ENCODE results near the gene TP53TG5.

TP53TG5 gene

GRCh38 chr20:45337367-45338120 is 40.6 kb downstream of the TP53TG5 start (continued):
- TF ChIP-seq POU6F1 (CRISPR knock-in tag; IDR thresholded peaks at IDR 0.05; ENCODE audit: borderline replicate concordance, low read depth) (no peak), PPARA (CRISPR knock-in tag; IDR thresholded peaks at IDR 0.05; ENCODE audit: borderline replicate concordance) (no peak), ARNTL (CRISPR knock-in tag; IDR thresholded peaks at IDR 0.05; ENCODE audit: borderline replicate concordance, low read depth) (no peak), TCF4 (CRISPR knock-in tag; IDR thresholded peaks at IDR 0.05; ENCODE audit: borderline replicate concordance) (no peak), CSRNP3 (CRISPR knock-in tag; IDR thresholded peaks at IDR 0.05) (no peak), ISL1 (CRISPR knock-in tag; IDR thresholded peaks at IDR 0.05) (peak; percentile 51), PATZ1 (CRISPR knock-in tag; IDR thresholded peaks at IDR 0.05; ENCODE audit: borderline replicate concordance) (peak; percentile 45; the same call in 1 of the 2 replicates), GLIS3 (CRISPR knock-in tag; IDR thresholded peaks at IDR 0.05) (no peak)

GRCh38 chr20:45336530-45337366 is 41.4 kb downstream of the TP53TG5 start:
- TF ChIP-seq OSR1 (CRISPR knock-in tag; IDR thresholded peaks at IDR 0.05) (no peak), ZC3H10 (CRISPR knock-in tag; IDR thresholded peaks at IDR 0.05) (no peak), GLIS3 (CRISPR knock-in tag; IDR thresholded peaks at IDR 0.05) (no peak), ZNF8 (CRISPR knock-in tag; IDR thresholded peaks at IDR 0.05) (no peak), ZNF565 (CRISPR knock-in tag; conservative IDR thresholded peaks at IDR 0.05; ENCODE audit: low read depth) (no peak), CSRNP3 (CRISPR knock-in tag; IDR thresholded peaks at IDR 0.05) (no peak), ZFP30 (CRISPR knock-in tag; IDR thresholded peaks at IDR 0.05) (no peak), RARB (CRISPR knock-in tag; IDR thresholded peaks at IDR 0.05) (no peak), BACH2 (CRISPR knock-in tag; IDR thresholded peaks at IDR 0.05; ENCODE audit: borderline replicate concordance) (no peak), ESRRG (CRISPR knock-in tag; IDR thresholded peaks at IDR 0.05) (no peak)
- ATAC-seq: peak; percentile 63

GRCh38 chr20:45330476-45330875 is 47.6 kb downstream of the TP53TG5 start:
- TF ChIP-seq ZFP3 (CRISPR knock-in tag; IDR thresholded peaks at IDR 0.05): no peak
- no peak for TF ChIP-seq RARB (CRISPR knock-in tag; IDR thresholded peaks at IDR 0.05)
- no peak for TF ChIP-seq ESRRG (CRISPR knock-in tag; IDR thresholded peaks at IDR 0.05)
- TF ChIP-seq OSR1 (CRISPR knock-in tag; IDR thresholded peaks at IDR 0.05): no peak
- no peak for TF ChIP-seq TOX (CRISPR knock-in tag; IDR thresholded peaks at IDR 0.05; ENCODE audit: borderline replicate concordance)
- no peak for TF ChIP-seq ZNF70 (CRISPR knock-in tag; IDR thresholded peaks at IDR 0.05)
- TF ChIP-seq PATZ1 (CRISPR knock-in tag; IDR thresholded peaks at IDR 0.05; ENCODE audit: borderline replicate concordance): no peak
- TF ChIP-seq ARNTL (CRISPR knock-in tag; IDR thresholded peaks at IDR 0.05; ENCODE audit: borderline replicate concordance, low read depth): no peak
- TF ChIP-seq CSRNP3 (CRISPR knock-in tag; IDR thresholded peaks at IDR 0.05): no peak
- TF ChIP-seq CREB5 (CRISPR knock-in tag; IDR thresholded peaks at IDR 0.05; ENCODE audit: low read depth): no peak
- TF ChIP-seq ZNF8 (CRISPR knock-in tag; IDR thresholded peaks at IDR 0.05): no peak
- TF ChIP-seq ZC3H10 (CRISPR knock-in tag; IDR thresholded peaks at IDR 0.05): no peak
- no peak for TF ChIP-seq ZNF565 (CRISPR knock-in tag; conservative IDR thresholded peaks at IDR 0.05; ENCODE audit: low read depth)
- no peak for TF ChIP-seq ISL1 (CRISPR knock-in tag; IDR thresholded peaks at IDR 0.05)
- no peak for ATAC-seq
